ENCODE measurements around the gene CACNA1I. TPM values are rescaled to one million over a fixed set of nuclear protein-coding genes. Genes with fewer than 3 reads are reported as not detected.

CACNA1I gene
- total RNA-seq, 1 donor from 2014 or later = 0.03 TPM

GRCh38 chr22:39634530-39635405, 64.2 kb downstream of the CACNA1I start:
- H3K4me1 Mint-ChIP-seq (ENCODE audit: unreplicated experiment) = peaks cover 15% of the 10 kb centered on the region
- no peak for DNase-seq (ENCODE audit: extremely low spot score, unreplicated experiment)
- H3K4me3 Mint-ChIP-seq (ENCODE audit: unreplicated experiment) = no peak overlapping the region
- H3K27me3 Mint-ChIP-seq (ENCODE audit: unreplicated experiment) = peaks cover 15% of the 10 kb centered on the region
- H3K27ac Mint-ChIP-seq (ENCODE audit: unreplicated experiment) = no peak overlapping the region
- peaks cover 2% of the 10 kb centered on the region for H3K9me3 Mint-ChIP-seq (ENCODE audit: unreplicated experiment)
- no peak for TF ChIP-seq CTCF (IDR thresholded peaks at IDR 0.05)
- no peaks in the 10 kb centered on the region for H3K36me3 Mint-ChIP-seq (ENCODE audit: unreplicated experiment)

GRCh38 chr22:39635719-39636118, 65.2 kb downstream of the CACNA1I start:
- TF ChIP-seq CTCF (IDR thresholded peaks at IDR 0.05) = no peak
- H3K36me3 Mint-ChIP-seq (ENCODE audit: unreplicated experiment) = no peaks in the 10 kb centered on the region
- DNase-seq (ENCODE audit: extremely low spot score, unreplicated experiment) = no peak
- H3K9me3 Mint-ChIP-seq (ENCODE audit: unreplicated experiment) = peaks cover 4% of the 10 kb centered on the region
- H3K4me3 Mint-ChIP-seq (ENCODE audit: unreplicated experiment) = no peak overlapping the region
- no peak overlapping the region for H3K27ac Mint-ChIP-seq (ENCODE audit: unreplicated experiment)
- H3K4me1 Mint-ChIP-seq (ENCODE audit: unreplicated experiment) = peaks cover 15% of the 10 kb centered on the region
- H3K27me3 Mint-ChIP-seq (ENCODE audit: unreplicated experiment) = peaks cover 7% of the 10 kb centered on the region

- no peaks in the 10 kb centered on the region for H3K36me3 Mint-ChIP-seq (ENCODE audit: unreplicated experiment)
- H3K27me3 Mint-ChIP-seq (ENCODE audit: unreplicated experiment) = peaks cover 12% of the 10 kb centered on the region
- peaks cover 4% of the 10 kb centered on the region for H3K9me3 Mint-ChIP-seq (ENCODE audit: unreplicated experiment)
- no peak overlapping the region for H3K27ac Mint-ChIP-seq (ENCODE audit: unreplicated experiment)
- H3K4me1 Mint-ChIP-seq (ENCODE audit: unreplicated experiment) = peaks cover 15% of the 10 kb centered on the region
- no peak for TF ChIP-seq CTCF (IDR thresholded peaks at IDR 0.05)
- no peak for DNase-seq (ENCODE audit: extremely low spot score, unreplicated experiment)
- no peak overlapping the region for H3K4me3 Mint-ChIP-seq (ENCODE audit: unreplicated experiment)
Observed at GRCh38 chr22:39638958-39639357, 68.4 kb downstream of the CACNA1I start.

- no peak for DNase-seq (ENCODE audit: extremely low spot score, unreplicated experiment)
- no peaks in the 10 kb centered on the region for H3K36me3 Mint-ChIP-seq (ENCODE audit: unreplicated experiment)
- H3K4me3 Mint-ChIP-seq (ENCODE audit: unreplicated experiment) = no peak overlapping the region
- H3K9me3 Mint-ChIP-seq (ENCODE audit: unreplicated experiment) = peaks cover 4% of the 10 kb centered on the region
- H3K4me1 Mint-ChIP-seq (ENCODE audit: unreplicated experiment) = no peaks in the 10 kb centered on the region
- no peak for TF ChIP-seq CTCF (IDR thresholded peaks at IDR 0.05)
- H3K27me3 Mint-ChIP-seq (ENCODE audit: unreplicated experiment) = peaks cover 12% of the 10 kb centered on the region
- H3K27ac Mint-ChIP-seq (ENCODE audit: unreplicated experiment) = no peak overlapping the region
Observed at GRCh38 chr22:39641660-39642310, 71.2 kb downstream of the CACNA1I start.
